SK-N-SH treated with all-trans-retinoic acid at 6 μM for 48 hours (cell line): Measurements from ENCODE around the gene SYPL1.
A peak's percentile ranks its signal among the peaks of the same experiment; 100 is the strongest.

Experiments
- ATAC-seq: fragments of 200-7000 bp; cut with Tn5 transposase; 3 replicates; pipeline ENCODE4 v1.9.1; 2020; ENCODE audit warnings: mild to moderate bottlenecking, moderate library complexity
- ARNTL ChIP-seq: fragments of 450-650 bp; formaldehyde crosslinking; IDR thresholded peaks from 2 replicates; pipeline ENCODE4 v1.5.0; 2020; ENCODE audit warnings: low read depth, mild to moderate bottlenecking, moderate library complexity, borderline replicate concordance
- BACH2 ChIP-seq: fragments of 250-450 bp; sonication (Bioruptor Pico); IDR thresholded peaks from 2 replicates; pipeline ENCODE4 v1.9.0; 2021; ENCODE audit warnings: mild to moderate bottlenecking, borderline replicate concordance
- CREB5 ChIP-seq: fragments of 250-450 bp; sonication (Bioruptor Pico); IDR thresholded peaks from 2 replicates; pipeline ENCODE4 v1.5.1; 2020; ENCODE audit warnings: low read depth, mild to moderate bottlenecking, moderate library complexity
- CSRNP3 ChIP-seq: fragments of 250-450 bp; sonication (Bioruptor Pico); IDR thresholded peaks from 2 replicates; pipeline ENCODE4 v1.5.1; 2021; ENCODE audit warnings: mild to moderate bottlenecking, moderate library complexity
- GLIS3 ChIP-seq: fragments of 250-450 bp; sonication (Bioruptor Pico); IDR thresholded peaks from 2 replicates; pipeline ENCODE4 v1.5.0; 2020; ENCODE audit warnings: mild to moderate bottlenecking, moderate library complexity
- ISL1 ChIP-seq: fragments of 250-450 bp; sonication (Bioruptor Pico); IDR thresholded peaks from 2 replicates; pipeline ENCODE4 v2.1.2; 2022; ENCODE audit warnings: mild to moderate bottlenecking, moderate library complexity
- OSR1 ChIP-seq: fragments of 250-450 bp; sonication (Bioruptor Pico); IDR thresholded peaks from 2 replicates; pipeline ENCODE4 v1.8.0; 2022; ENCODE audit warnings: moderate library complexity, mild to moderate bottlenecking, inconsistent platforms
- PATZ1 ChIP-seq: fragments of 250-450 bp; sonication (Bioruptor Pico); IDR thresholded peaks from 2 replicates; pipeline ENCODE4 v1.8.0; 2020; ENCODE audit warnings: mild to moderate bottlenecking, moderate library complexity, borderline replicate concordance
- POU6F1 ChIP-seq: fragments of 250-450 bp; sonication (Bioruptor Pico); IDR thresholded peaks from 2 replicates; pipeline ENCODE4 v1.8.0; 2021; ENCODE audit warnings: low read depth, mild to moderate bottlenecking, moderate library complexity, borderline replicate concordance
- PPARA ChIP-seq: fragments of 250-450 bp; sonication (Bioruptor Pico); IDR thresholded peaks from 2 replicates; pipeline ENCODE4 v1.5.0; 2020; ENCODE audit warnings: mild to moderate bottlenecking, borderline replicate concordance
- RARB ChIP-seq: fragments of 250-450 bp; sonication (Bioruptor Pico); IDR thresholded peaks from 2 replicates; pipeline ENCODE4 v1.8.0; 2021; ENCODE audit warnings: mild to moderate bottlenecking, moderate library complexity
- SNAI2 ChIP-seq: fragments of 250-450 bp; sonication (Bioruptor Pico); IDR thresholded peaks from 2 replicates; pipeline ENCODE4 v1.5.0; 2020; ENCODE audit warnings: mild to moderate bottlenecking, moderate library complexity
- TCF4 ChIP-seq: fragments of 250-450 bp; sonication (Bioruptor Pico); IDR thresholded peaks from 2 replicates; pipeline ENCODE4 v1.8.0; 2021; ENCODE audit warnings: mild to moderate bottlenecking, moderate library complexity, borderline replicate concordance
- TSHZ2 ChIP-seq: fragments of 250-450 bp; sonication (Bioruptor Pico); IDR thresholded peaks from 2 replicates; pipeline ENCODE4 v1.5.0; 2020; ENCODE audit warnings: mild to moderate bottlenecking, moderate library complexity
- ZFP3 ChIP-seq: fragments of 250-450 bp; sonication (Bioruptor Pico); IDR thresholded peaks from 2 replicates; pipeline ENCODE4 v1.5.0; 2020; ENCODE audit warnings: mild to moderate bottlenecking, moderate library complexity
- ZNF70 ChIP-seq: fragments of 450-650 bp; formaldehyde crosslinking; IDR thresholded peaks from 2 replicates; pipeline ENCODE4 v1.5.0; 2020; ENCODE audit warnings: mild to moderate bottlenecking, moderate library complexity

Gene SYPL1

GRCh38 chr7:106072715-106073091 is 39.4 kb downstream of the SYPL1 start:
- ATAC-seq, result no peak
- TF ChIP-seq OSR1 (no peak), CSRNP3 (CRISPR knock-in tag) (no peak)

- TF ChIP-seq SNAI2 (CRISPR knock-in tag) (no peak), TCF4 (peak; percentile 45; the same call in 1 of the 2 replicates), RARB (no peak), CSRNP3 (CRISPR knock-in tag) (no peak), ISL1 (CRISPR knock-in tag) (peak; percentile 47; the same call in 1 of the 2 replicates), CREB5 (CRISPR knock-in tag) (no peak), BACH2 (CRISPR knock-in tag) (no peak), TSHZ2 (CRISPR knock-in tag) (peak; percentile 59), ZFP3 (no peak), ZNF70 (no peak)
- peak; percentile 32 for ATAC-seq
Observed at GRCh38 chr7:106071999-106072714, 40.0 kb downstream of the SYPL1 start.

GRCh38 chr7:106071356-106071998 is 40.6 kb downstream of the SYPL1 start:
- ATAC-seq, result peak; percentile 2; the same call in 1 of the 3 replicates
- TF ChIP-seq CSRNP3 (CRISPR knock-in tag) (no peak), POU6F1 (CRISPR knock-in tag) (no peak), ZFP3 (no peak), OSR1 (no peak), PPARA (CRISPR knock-in tag) (no peak), ARNTL (CRISPR knock-in tag) (no peak), SNAI2 (CRISPR knock-in tag) (no peak), PATZ1 (CRISPR knock-in tag) (no peak), GLIS3 (CRISPR knock-in tag) (no peak)
